Embryonic facial prominence (tissue), 1 donor: ENCODE data around the gene MALRD1.

Experiments used
- DNase-seq: peaks from one replicate; pipeline ENCODE4 v3.0.0-alpha.2; 2016; ENCODE audit errors: extremely low spot score

MALRD1 gene

DNA sequence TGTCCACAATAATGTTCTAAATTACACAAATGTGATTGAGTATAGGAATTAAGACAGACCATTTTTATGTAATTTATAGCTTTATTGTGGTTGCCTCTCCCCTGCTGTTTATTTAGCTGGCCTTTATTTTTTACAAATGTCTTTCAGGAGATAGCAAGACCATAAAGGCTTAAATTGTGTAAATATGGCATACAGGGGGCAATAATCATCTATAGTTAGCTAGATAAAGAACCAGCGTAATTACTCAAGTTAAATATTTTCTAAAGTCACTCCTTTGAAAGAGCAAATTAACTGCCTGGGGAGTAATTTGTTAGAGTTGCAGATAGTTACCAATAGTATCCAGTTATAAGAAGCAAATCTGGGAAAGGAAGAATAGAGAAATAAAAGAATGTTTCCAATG, at the start of gene MALRD1:
MALRD1 (plus strand) TSS at position 313 of the 400 bp plus-strand sequence. CDS start 138 bp downstream, outside the sequence.
- DNase-seq = no peak

DNA sequence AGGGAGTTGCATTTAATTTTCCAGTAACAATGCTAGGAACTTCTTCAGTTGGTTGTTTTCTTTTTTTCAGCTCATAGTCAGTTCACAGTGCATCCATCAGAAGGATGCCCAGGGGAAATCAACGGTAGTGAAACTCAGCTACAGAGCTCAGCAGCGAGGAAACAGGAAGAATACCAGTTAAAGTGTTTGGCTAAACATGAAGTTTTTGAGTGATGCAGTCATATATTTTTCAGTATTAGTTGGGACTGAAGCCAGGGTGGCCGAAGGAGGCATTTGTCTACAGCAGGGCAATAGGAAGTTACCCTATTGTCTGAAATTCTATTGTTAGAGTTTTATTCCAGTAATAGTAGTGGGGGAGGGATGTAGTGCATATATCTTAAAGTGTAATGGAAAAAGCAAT, 45.3 kb upstream of the MALRD1 start:
- no peak for DNase-seq

DNA sequence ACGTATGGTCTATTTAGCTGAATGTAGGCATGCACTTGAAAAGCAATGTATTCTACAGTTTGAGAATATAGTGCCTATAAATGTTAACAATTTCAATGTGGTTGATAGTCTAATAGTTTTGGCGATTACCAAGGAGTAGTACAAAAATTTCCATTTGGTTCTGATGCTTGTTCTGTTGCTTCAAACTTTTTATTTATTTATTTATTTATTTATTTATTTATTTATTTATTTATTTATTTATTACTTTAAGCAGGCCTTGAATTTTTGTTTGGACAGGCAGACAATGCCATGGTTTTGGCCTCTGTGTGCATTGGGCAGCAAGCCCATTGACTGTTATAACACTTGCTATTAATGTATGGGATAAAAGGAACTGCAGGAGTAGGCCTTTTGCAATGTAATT, 36.5 kb upstream of the MALRD1 start:
- DNase-seq = no peak

DNA sequence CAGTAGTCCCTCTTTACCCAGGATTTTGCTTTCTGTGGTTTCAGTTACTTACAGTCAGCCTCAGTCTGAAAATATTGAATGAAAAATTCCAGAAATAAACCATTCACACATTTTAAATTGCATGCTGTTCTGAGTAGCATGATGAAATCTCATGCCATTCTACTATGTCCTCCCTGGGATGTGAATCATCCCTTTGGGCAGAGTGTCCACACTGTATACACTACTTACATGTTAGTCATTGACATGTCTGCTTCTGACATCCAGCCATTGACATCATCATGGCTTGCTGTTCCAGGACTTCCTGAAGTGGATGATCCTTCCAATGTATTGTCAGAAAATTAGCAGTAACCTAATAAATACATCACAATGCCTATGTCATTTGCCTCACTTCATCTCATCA, 34.6 kb upstream of the MALRD1 start:
- no peak for DNase-seq

DNA sequence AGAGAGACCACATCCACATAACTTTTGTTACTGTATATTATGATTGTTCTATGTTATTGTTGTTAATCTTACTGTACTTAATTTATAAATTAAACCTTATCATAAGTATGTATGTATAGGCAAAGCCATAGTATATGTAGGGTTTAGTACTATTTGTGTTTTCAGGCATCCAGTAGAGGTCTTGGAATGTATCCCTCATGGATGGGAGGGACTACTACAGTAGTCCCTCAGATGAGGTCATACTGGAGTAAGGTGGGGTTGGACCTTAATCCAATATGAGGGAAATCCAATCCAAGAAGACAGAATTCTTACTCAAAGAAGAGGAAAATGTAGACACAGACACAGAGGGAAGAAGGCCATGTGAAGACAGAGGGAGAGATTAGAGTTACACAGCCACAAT, 34.1 kb upstream of the MALRD1 start:
- no peak for DNase-seq

DNA sequence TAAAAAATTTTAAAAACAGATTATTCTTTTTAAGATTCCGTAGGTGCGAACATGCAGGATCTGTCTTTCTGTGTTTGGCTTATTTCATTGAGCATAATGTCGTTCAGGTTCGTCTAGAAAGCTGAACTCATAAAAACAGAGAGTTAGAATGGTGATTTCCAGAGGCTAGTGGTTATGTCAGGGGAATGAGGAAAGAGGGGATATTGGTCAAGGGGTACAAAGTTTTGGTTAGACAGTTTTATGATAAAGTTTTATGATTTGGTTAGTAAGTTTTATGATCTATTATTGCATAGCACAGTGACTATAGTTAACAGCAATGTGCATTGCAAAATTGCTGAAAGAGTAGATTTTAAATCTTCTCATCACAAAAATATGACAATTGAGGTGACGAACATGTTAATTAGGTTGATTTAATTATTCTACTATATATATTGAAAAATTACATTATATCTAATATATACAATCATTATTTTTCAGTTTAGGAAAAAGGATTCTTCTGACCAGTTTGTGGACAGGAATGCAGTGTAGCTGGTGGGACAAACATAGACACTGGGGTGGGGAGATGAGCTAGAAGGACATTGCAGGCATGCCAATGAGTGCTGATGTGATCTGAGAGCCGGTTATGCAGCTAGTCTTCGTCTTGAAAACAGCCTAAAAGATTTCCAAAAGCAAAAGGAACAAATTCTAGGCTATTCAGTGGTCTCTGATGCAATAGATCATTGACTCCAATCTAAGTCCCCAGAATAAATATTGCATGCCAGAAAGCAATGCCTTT, 31.3 kb upstream of the MALRD1 start:
- DNase-seq = no peak

DNA sequence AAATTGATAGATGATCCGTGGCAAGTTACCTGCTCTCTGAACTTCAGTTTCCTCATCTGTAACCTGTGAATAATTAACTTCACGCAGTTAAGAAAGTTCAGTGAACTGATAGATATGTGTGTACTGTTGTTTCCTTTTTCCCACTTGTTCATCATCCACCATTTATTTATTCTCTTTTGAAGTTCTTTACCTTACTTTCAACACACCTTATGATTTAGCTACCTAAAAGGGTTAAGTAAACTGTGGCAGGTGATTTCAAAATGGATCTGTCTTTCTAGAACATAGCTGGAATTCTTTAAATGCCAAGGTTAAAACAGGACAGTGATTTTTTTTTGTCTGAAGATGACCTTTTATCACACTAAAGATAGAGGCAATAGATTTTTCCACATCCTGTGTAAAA, 27.4 kb upstream of the MALRD1 start:
- DNase-seq = no peak

DNA sequence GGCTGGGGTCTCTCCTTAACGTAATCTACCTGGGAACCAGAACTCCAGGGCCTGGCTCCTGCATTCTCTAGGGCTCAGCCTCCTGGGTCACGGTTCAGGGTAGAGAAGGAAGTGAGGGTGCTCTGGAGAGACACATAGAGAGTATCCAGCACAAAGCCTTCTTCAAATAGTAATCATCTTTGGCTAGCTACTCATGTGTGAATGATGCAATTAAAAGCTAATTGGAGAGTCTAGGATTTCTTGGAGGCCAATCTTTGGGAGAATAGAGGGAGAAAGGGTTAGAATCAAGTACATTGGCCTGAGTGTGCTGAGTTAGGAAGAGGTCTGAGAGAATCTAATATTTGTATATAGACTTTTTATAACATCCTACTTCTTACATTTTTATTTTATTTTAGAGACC, 24.0 kb upstream of the MALRD1 start:
- DNase-seq = no peak

DNA sequence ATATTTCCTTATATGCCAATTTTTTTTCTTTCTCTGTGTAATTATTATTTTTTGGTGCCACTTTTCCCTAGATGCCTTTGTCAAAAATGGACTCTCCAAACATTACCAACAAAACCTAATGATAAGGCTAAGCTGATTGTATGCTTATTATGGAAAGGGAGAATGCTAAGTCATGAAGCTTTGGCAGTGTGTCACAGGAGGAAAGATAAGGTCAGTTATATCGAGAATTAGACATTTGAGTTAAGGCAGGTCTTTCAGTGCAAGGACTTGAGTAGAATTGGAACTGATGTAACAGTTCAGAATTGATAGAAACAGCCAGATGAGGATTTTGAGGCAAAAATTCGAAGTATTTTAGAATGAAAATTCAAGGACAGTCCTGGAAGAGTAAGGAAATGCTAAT, 16.8 kb upstream of the MALRD1 start:
- DNase-seq = no peak

DNA sequence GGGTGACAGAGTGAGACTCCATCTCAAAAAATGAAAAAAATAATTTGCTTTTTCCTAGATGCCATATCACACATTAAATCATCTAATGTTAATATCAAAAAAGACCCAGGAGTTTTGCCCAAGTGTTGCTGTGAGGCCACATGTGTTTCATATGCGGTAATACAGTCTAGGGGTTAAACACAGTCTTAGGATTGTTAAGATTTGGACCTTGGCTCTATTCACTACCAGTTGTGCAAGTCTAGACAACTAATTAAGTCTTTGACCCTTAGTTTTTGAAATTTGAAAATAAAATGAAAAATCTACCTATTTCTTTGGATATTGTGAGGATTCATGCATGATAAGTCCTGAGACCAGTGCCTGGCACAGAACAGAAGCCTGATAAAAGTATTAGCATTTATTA, 14.9 kb upstream of the MALRD1 start:
- no peak for DNase-seq

DNA sequence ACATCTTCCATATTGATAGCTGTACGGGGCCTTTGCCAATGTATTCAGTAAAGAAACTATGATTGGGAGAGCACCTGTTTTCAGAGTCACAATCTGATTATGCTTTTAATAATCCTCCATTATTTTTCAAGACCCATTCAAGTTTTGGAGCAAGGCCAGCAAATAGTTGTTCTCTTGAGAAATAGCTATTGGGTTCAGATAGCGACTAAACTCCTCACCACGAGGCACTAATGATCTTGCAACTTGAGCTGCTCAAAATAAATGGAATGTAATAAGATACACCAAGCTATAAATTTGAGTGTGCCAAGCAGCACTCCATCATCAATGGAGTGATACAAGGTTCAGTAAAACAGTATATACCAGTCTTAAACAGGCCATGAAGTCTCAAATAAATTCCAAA, 7.4 kb upstream of the MALRD1 start:
- DNase-seq = no peak

DNA sequence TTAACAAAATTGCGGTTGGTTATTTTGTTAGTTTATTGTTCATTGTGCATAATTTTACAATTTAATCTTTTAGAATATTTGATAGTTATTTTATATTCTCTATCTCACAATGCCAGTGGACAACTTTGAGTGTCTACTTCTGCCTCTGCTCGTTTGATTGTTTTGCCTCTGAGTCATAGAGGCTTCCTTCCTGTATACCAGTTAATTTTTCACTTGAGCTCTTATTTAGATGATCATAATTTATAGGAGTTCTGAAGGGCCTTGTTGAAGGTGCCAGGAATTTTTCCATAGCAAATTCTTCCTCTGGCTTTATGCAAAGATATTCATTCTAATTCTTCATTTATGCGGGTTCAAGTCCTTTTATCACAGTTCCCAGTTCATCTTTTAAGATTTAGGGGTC, 5.2 kb upstream of the MALRD1 start:
- DNase-seq = no peak

DNA sequence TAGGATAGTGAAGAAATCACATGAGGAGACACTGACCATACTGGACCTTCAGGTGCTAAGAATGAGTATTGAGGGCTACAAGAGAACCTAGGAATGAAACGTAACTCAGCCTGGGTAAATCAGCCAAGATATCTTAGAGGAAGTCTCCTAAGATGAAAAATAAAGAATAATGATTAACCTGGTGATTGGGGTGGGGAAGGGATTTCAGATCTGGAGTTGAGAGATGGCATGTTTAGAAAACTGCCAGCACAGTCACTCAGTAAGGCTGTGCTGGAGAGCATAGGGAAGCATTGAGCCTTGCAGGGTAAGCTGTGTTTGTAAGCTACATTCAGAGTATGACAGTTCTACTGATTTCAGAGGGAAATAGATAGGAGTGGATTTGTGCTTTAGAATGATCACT, 1.9 kb upstream of the MALRD1 start:
- DNase-seq = no peak

DNA sequence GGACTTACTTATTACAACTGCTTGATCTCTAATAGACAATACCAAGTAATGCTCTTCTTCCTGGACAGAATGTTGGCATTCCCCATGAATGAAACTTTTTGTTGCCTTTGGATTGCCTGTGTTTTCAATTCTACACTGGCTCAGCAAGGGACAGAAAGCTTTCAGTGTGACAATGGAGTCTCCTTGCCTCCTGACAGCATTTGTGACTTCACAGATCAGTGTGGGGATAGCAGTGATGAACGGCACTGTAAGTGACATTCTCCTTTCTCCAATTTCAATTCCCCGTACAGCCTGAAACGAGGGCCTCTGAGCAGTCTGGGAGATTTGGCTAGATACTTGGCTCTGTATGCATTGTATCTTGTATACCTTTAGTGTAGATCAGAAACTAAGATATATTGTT, 290 bp downstream of the MALRD1 start:
- no peak for DNase-seq

DNA sequence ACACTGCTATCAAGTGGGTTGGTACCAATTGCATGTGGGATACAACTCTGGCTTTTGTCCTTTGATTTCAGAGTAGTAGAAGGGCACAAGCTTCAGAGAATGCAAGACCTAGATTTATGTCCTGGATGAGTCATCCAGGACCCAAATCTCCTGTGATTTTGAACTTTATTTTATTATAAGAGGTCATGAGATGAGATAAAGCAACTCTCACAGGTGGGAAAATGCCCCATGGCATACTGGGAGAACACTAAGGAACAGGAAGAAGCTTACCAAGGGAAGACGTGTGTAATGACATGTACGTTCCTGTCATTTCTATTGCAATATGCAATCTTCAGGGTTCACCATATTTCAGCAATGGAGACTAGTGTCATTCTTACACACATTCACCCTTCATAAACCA, 966 bp downstream of the MALRD1 start:
- DNase-seq = no peak

DNA sequence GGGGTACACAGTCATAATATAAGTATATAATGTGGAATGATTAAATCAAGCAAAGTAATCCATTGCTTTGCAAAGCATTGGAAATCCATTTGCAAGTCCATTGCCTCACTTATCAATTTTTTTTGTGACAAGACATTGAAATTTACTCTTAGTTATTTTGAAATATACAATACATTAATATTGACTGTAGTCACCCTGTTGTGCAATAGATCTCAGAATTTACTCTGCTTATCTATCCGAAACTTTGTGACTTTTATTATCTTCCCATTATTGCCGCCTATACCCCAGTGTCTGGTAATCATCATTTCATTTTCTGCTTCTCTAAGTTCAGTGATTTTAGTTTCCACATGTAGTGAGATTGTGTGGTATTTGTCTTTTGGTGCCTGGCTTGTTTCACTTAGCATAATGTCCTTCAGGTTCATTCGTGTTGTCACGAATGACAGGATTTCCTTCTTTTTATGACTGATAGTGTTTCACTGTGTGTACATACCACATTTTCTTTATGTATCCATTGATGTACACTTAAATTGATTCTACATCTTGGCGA, 5.8 kb downstream of the MALRD1 start:
- DNase-seq = no peak

DNA sequence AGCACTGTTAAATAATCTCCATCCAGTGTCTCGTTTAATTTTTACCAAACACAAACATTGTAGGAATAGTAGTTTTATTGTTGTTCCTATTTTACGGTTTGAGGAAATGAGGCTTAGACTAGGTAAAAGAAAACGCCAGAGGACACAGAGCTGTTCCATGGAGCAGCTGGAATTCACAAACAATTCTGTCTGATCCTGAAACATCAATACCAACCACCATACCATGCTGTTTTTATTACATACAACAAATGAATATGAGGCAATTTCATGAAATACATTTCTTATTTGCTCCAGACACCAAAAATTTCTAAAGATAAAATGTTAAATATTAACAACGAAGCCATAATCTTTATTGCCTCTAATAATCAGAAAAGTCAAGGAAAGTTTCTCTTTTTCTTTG, 9.4 kb downstream of the MALRD1 start:
- no peak for DNase-seq

DNA sequence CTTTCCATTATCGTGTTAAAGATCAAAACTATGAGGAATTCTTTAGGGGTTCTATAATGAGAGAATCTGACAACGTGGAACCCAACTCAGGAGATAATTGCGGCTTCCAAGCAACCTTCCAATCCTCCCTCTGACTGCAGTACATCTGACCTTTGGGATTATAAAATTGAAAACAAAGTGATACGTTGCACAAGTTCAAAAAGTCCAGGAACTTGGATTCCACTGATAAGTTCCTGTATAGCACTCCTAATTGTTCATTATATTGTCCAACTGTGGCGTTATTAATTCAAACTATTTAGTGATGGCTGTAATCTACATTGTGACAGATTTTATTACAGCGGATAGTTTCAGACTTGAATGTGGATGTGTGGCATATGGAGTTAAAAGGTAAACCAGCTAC, 15.4 kb downstream of the MALRD1 start:
- no peak for DNase-seq

DNA sequence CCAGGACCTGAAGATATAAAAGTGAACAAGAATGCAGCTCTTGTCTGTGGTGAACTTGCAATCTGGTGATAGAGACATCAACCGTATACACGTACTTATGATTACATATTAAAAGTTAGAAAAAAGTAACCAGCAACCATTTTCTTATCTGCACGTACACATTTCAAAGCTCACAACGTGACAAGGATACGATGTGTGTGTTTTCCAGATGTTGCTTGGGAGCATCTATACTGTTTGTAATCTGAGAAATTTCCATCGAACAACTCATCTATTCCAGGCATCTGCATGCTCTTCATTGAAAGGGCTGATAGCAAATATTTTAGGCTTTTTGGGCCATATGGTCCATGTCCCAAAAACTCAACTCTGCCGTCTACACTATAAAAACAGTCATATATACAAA, 23.3 kb downstream of the MALRD1 start:
- DNase-seq = no peak

DNA sequence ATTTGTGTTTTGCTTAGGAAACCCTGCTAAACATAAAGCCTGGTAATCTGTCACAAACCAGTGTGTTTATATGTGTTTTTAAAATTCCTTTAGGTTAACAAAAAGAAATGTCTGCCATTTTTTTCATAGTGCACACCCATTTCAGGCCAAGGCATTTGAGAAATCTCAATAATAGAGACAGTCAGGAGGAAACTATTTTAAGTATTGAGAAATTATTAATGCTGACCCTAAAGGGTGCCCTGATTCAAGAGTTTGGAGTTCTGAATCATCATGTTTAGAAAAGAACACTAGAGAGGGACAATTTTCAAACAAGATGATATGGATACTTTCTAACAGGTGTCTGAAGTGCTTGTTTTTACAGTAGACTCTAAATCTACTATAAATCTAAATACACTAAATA, 28.7 kb downstream of the MALRD1 start:
- no peak for DNase-seq

DNA sequence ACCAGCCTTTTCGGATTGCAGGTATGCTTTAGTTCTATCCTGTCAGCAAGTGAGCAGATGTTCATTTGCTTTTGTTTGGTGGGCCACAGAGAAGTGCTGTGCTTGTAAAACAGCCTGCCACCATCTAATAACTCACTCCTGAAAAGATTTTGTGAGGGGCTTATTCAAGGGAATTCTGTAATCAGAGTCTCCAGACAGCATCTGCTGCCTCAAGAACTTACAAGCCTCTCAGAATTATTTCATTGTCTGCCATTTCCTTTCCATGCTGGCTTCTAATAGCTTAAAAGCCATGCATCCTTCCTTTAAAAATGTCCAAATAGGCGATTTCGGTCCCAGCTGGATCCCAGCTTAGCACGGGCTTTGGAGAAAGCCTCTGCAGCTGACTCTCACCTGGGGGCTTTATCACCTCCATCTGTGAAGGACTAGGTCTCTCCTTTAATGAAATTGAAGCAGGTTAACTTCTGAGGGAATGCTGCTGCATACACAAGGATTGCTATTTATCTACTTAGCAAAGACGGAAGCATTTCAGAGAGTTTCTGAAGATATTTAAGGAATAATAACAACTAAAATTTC, 48.0 kb downstream of the MALRD1 start:
- no peak for DNase-seq

DNA sequence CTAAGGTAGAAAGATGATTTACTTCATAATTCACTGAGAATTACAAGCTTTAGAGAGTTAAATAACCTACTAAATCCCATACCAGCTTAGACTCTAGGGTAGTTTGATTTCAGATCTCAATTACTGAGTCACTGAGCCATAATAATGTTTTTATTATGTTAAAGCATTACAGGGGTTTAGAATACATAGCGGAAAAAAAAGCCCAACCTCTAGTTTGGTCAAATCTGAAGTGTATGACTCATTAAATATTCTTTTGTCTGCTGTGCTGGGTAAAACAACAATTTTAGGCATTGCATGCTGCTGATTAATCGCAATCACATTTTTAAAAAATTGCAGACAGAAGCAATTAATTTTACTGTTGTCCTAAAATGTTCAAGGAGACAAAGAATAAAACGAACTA, 48.5 kb downstream of the MALRD1 start:
- no peak for DNase-seq

DNA sequence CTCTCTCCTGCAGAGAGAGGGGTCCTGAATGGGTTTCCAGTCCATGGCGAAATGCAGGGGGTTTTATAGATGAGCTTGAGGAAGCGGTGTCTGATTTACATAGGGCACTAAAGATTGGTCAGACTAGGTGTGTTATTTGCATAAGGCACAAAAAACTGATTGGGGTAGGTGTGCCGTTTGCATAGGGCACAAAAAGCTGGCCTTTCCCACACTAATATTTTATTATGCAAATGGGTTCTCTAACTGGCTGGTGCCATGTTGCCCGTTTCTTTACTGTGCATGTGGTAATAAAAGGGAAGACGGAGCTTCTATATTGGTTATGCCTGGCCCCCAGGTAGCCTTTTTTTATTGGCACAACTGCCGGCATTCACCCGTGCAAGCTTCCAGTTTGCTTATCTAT, 50.2 kb downstream of the MALRD1 start:
- no peak for DNase-seq

DNA sequence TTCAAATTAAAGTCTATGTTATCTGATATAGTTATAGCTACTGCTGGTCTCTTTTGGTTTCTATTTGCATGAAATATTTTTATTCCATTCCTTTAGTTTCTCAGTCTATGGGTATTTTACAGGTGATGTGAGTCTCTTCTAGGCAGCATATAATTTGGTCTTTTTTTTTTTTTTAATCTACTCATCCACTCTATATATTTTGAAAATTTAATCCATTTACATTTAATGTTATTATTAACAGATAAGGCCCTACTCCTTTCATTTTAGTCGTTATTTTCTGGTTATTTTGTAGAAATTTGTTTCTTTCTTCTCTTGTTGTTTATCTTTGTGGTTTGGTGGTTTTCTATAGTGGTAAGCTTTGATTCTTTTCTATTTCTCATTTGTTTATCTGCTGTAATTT, 58.8 kb downstream of the MALRD1 start:
- DNase-seq = no peak
